ENCODE data around the gene RHPN2.

DNA sequence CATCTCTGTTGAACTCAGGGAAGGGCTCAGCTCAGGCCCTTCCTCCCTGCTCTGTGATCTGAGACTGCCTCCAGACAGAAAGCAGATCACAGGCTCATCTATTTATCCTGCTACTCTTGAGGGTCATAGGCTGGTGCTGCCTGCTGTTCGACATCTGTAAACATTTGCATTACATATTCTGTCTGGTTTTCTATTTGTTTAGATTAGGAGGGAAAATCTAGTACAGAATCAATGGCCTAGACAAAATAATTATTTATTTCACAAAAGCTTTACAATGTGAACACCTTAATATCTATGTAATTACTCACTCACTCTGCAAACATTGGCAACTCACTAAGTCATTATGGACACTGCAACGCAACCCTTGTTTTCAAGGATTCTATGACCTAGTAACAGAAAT is 135.9 kb downstream of the RHPN2 start:
- no peak for TF ChIP-seq CTCF (IDR thresholded peaks at IDR 0.05; ENCODE audit: low read depth, low read length, poor library complexity, severe bottlenecking)
- TF ChIP-seq EZH2phosphoT487 (IDR thresholded peaks at IDR 0.05; ENCODE audit: borderline replicate concordance, low read length) = no peak
